ENCODE results near the gene ABCD1.

ABCD1 gene

GRCh38 chrX:153773741-153774575 is 49.3 kb downstream of the ABCD1 start:
- DNase-seq (ENCODE audit: low spot score), result no peak

GRCh38 chrX:153774576-153775292 is 50.1 kb downstream of the ABCD1 start:
- DNase-seq (ENCODE audit: low spot score), result no peak

- DNase-seq (ENCODE audit: low spot score), result no peak
These were observed 50.9 kb downstream of the ABCD1 start for GRCh38 chrX:153775293-153776119.

- DNase-seq (ENCODE audit: low spot score), result no peak
These were observed 51.5 kb downstream of the ABCD1 start for GRCh38 chrX:153776120-153776599.

GRCh38 chrX:153776611-153777045 is 52.0 kb downstream of the ABCD1 start:
- no peak for DNase-seq (ENCODE audit: low spot score)

- no peak for DNase-seq (ENCODE audit: low spot score)
These were observed 52.8 kb downstream of the ABCD1 start for GRCh38 chrX:153777261-153778090.

GRCh38 chrX:153778181-153778580 is 53.5 kb downstream of the ABCD1 start:
- no peak for DNase-seq (ENCODE audit: low spot score)

- DNase-seq (ENCODE audit: low spot score), result no peak
These were observed 54.0 kb downstream of the ABCD1 start for GRCh38 chrX:153778684-153779101.

GRCh38 chrX:153779891-153780677 is 55.4 kb downstream of the ABCD1 start:
- no peak for DNase-seq (ENCODE audit: low spot score)

GRCh38 chrX:153780678-153781427 is 56.2 kb downstream of the ABCD1 start, which contains the start of gene SRPK3:
TSS of gene SRPK3 (plus strand) at chrX:153781041. CDS start at chrX:153781087, 46 bp downstream.
- no peak for DNase-seq (ENCODE audit: low spot score)

- DNase-seq (ENCODE audit: low spot score), result no peak
These were observed 56.9 kb downstream of the ABCD1 start for GRCh38 chrX:153781428-153782047.

GRCh38 chrX:153782313-153782712 is 57.7 kb downstream of the ABCD1 start:
- DNase-seq (ENCODE audit: low spot score), result no peak

- no peak for DNase-seq (ENCODE audit: low spot score)
These were observed 58.2 kb downstream of the ABCD1 start for GRCh38 chrX:153782871-153783270.

- no peak for DNase-seq (ENCODE audit: low spot score)
These were observed 58.8 kb downstream of the ABCD1 start for GRCh38 chrX:153783378-153784013.

GRCh38 chrX:153784325-153784967 is 59.8 kb downstream of the ABCD1 start:
- DNase-seq (ENCODE audit: low spot score), result no peak

- DNase-seq (ENCODE audit: low spot score), result no peak
These were observed 62.0 kb downstream of the ABCD1 start for GRCh38 chrX:153786669-153787068.

- DNase-seq (ENCODE audit: low spot score), result no peak
These were observed 65.0 kb downstream of the ABCD1 start for GRCh38 chrX:153789654-153790053.
